OCI-LY7 (cell line): Measurements from ENCODE around the gene PPP2R5C. TPM values are rescaled to one million over a fixed set of nuclear protein-coding genes. Genes with fewer than 3 reads are reported as not detected.

Experiments
- BruUV-seq: library from RNA; stranded (reverse); fragments of 400-500 nt; replicated peaks from 2 replicates; lab custom pipeline; 2021; lab: Mats Ljungman, UMichigan
- CTCF ChIA-PET: fragments of 300-600 bp; sonication (Branson Sonifier 250); formaldehyde crosslinking; loops from one replicate; lab custom pipeline; 2022; ENCODE audit warnings: antibody characterized with exemption; ENCODE audit not compliant: unreplicated experiment; lab: Charles Lee
- POLR2A ChIA-PET: fragments of 300-600 bp; sonication (Branson Sonifier 250); formaldehyde crosslinking; loops from one replicate; lab custom pipeline; 2022; ENCODE audit warnings: antibody characterized with exemption; lab: Charles Lee
- DNase-seq: peaks from one replicate; pipeline ENCODE4 v3.0.0-alpha.2; 2015; ENCODE audit warnings: low spot score
- H2AFZ ChIP-seq: fragments of 200-600 bp; sonication (generic), shearing (Covaris generic); 2 replicates; pipeline ENCODE4 v1.6.1; 2014; ENCODE audit warnings: mild to moderate bottlenecking, antibody characterized with exemption, low read length, moderate library complexity
- H3K27ac ChIP-seq: fragments of 200-600 bp; sonication (generic); 2 replicates; pipeline ENCODE4 v1.5.1; 2014; ENCODE audit warnings: mixed run types, low read depth, mild to moderate bottlenecking, moderate library complexity, low read length, inconsistent platforms; ENCODE audit not compliant: poor library complexity, severe bottlenecking
- H3K36me3 ChIP-seq: fragments of 200-600 bp; sonication (generic); 2 replicates; pipeline ENCODE4 v1.6.1; 2014; ENCODE audit warnings: mild to moderate bottlenecking, antibody characterized with exemption, low read length, moderate library complexity, mixed read lengths; ENCODE audit not compliant: insufficient read depth
- H3K4me1 ChIP-seq: fragments of 200-600 bp; sonication (generic); 2 replicates; pipeline ENCODE4 v1.5.1; 2014; ENCODE audit warnings: mild to moderate bottlenecking, low read length; ENCODE audit not compliant: insufficient read depth, poor library complexity, severe bottlenecking
- H3K4me2 ChIP-seq: fragments of 200-600 bp; sonication (generic); 2 replicates; pipeline ENCODE4 v1.6.1; 2014; ENCODE audit warnings: mild to moderate bottlenecking, low read length
- H3K4me3 ChIP-seq: fragments of 200-600 bp; sonication (generic); 2 replicates; pipeline ENCODE4 v1.5.1; 2014; ENCODE audit warnings: mild to moderate bottlenecking, low read depth, low read length; ENCODE audit not compliant: poor library complexity, severe bottlenecking
- H3K79me2 ChIP-seq: fragments of 200-600 bp; sonication (generic); 2 replicates; pipeline ENCODE4 v1.6.1; 2016; ENCODE audit warnings: low read depth, mild to moderate bottlenecking, low read length, moderate library complexity, mixed read lengths; ENCODE audit not compliant: insufficient read depth
- H3K9me2 ChIP-seq: fragments of 200-600 bp; sonication (generic); 2 replicates; pipeline ENCODE4 v1.6.1; 2016; ENCODE audit warnings: mild to moderate bottlenecking, low read length, mixed read lengths; ENCODE audit not compliant: insufficient read depth
- H3K9me3 ChIP-seq: fragments of 200-600 bp; sonication (generic); 2 replicates; pipeline ENCODE4 v1.6.1; 2014; ENCODE audit warnings: mild to moderate bottlenecking, mixed run types, low read length, mixed read lengths
- H4K20me1 ChIP-seq: fragments of 200-600 bp; sonication (generic); 2 replicates; pipeline ENCODE4 v1.6.1; 2014; ENCODE audit warnings: mild to moderate bottlenecking, antibody characterized with exemption, low read length, moderate library complexity, mixed read lengths; ENCODE audit not compliant: insufficient read depth
- EZH2phosphoT487 ChIP-seq: fragments of 200-600 bp; sonication (generic); IDR thresholded peaks from 2 replicates; pipeline ENCODE4 v1.6.1; 2018; ENCODE audit warnings: low read depth, borderline replicate concordance, mild to moderate bottlenecking, mixed run types, antibody characterized with exemption, low read length, moderate library complexity, mixed read lengths
- intact Hi-C: fragments of 100-400 bp; cut with micrococcal nuclease; formaldehyde crosslinking; loops from one replicate; pipeline ENCODE4 v1.10.0; 2022; ENCODE audit not compliant: unreplicated experiment
- total RNA-seq, 2 experiments: library from RNA; depleted of rRNA in 1 of 2; stranded (reverse); fragments of >200 nt in 1 of 2; shearing (Covaris generic) in 1 of 2; gene quantifications; 2 replicates each; pipeline ENCODE4 v1.2.3, GENCODE V29; 2014 to 2022
- TF ChIP-seq, protein P1 (sequence below): fragments of 200-600 bp; sonication (generic); conservative IDR thresholded peaks from 2 replicates; pipeline ENCODE4 v1.5.1; 2014; ENCODE audit warnings: mild to moderate bottlenecking, antibody characterized with exemption, low read length, moderate library complexity, mixed read lengths

Gene PPP2R5C
- total RNA-seq, 2 experiments from 2014 or later = 161 to 236 TPM

DNA sequence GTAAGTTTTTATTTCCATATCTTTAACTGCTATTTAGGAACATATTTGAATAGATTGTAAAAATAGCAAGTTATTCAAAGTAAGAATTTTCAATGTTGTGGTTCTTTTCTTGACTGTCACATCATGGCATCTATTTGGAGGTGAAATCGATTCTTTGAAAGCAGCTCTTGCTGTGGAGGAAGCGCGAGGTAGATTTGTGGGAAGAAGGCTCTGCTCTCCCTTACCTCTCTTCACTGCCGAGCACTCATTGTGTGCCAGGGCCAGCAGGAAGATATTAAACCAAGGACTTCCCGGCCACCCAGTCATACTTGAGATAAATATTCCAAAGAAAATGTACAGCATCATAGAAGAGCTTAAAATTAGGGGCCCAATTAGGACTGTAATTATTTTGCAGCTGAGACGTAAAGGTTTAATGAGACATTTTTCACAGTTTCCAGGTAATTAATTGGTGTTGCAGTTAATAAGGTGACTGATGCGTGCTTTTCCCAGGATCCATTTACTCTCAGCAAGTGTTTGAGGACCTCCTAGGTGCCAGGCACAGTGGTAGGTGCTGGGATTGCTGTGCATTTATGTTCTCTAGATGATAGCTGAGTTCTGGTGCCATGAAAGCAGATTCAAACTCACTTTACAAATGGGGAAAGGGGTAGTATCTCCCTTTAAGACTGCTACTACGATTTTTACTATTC, 113.7 kb downstream of the PPP2R5C start:
- H3K79me2 ChIP-seq = peaks cover 89% of the 10 kb centered on the region
- peak overlapping the region; percentile 98 for H3K27ac ChIP-seq
- BruUV-seq = no TSS peak
- H3K4me3 ChIP-seq = peak overlapping the region; percentile 63
- ChIA-PET POLR2A (interaction anchor here (0.6 to 2.5 kb wide), 10 partner anchors 24 to 737 kb away, joined by 3 to 9 read pairs (median 4); no protein-coding TSS in a partner anchor), CTCF (interaction anchor here (1.1 kb wide), 1 partner anchor 31 kb away, joined by 6 read pairs; no protein-coding TSS in a partner anchor)
- TF ChIP-seq, protein P1, sequence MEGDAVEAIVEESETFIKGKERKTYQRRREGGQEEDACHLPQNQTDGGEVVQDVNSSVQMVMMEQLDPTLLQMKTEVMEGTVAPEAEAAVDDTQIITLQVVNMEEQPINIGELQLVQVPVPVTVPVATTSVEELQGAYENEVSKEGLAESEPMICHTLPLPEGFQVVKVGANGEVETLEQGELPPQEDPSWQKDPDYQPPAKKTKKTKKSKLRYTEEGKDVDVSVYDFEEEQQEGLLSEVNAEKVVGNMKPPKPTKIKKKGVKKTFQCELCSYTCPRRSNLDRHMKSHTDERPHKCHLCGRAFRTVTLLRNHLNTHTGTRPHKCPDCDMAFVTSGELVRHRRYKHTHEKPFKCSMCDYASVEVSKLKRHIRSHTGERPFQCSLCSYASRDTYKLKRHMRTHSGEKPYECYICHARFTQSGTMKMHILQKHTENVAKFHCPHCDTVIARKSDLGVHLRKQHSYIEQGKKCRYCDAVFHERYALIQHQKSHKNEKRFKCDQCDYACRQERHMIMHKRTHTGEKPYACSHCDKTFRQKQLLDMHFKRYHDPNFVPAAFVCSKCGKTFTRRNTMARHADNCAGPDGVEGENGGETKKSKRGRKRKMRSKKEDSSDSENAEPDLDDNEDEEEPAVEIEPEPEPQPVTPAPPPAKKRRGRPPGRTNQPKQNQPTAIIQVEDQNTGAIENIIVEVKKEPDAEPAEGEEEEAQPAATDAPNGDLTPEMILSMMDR = no peak
- TF ChIP-seq EZH2phosphoT487 = no peak
- no peaks in the 10 kb centered on the region; the same call in 1 of the 2 replicates for H3K9me3 ChIP-seq
- intact Hi-C loops = loop anchor here (5.0 kb wide), 2 partner anchors 63 to 513 kb away; no protein-coding TSS in a partner anchor
- peak overlapping the region; percentile 96 for H3K4me2 ChIP-seq
- H2AFZ ChIP-seq = no peak overlapping the region
- peaks cover 25% of the 10 kb centered on the region for H3K36me3 ChIP-seq
- H3K9me2 ChIP-seq = no peaks in the 10 kb centered on the region
- DNase-seq = no peak
- H3K4me1 ChIP-seq = peaks cover 74% of the 10 kb centered on the region
- 0 out of 2 replicates have a peak, but pooled peaks cover 2% of the 10 kb centered on the region for H4K20me1 ChIP-seq

DNA sequence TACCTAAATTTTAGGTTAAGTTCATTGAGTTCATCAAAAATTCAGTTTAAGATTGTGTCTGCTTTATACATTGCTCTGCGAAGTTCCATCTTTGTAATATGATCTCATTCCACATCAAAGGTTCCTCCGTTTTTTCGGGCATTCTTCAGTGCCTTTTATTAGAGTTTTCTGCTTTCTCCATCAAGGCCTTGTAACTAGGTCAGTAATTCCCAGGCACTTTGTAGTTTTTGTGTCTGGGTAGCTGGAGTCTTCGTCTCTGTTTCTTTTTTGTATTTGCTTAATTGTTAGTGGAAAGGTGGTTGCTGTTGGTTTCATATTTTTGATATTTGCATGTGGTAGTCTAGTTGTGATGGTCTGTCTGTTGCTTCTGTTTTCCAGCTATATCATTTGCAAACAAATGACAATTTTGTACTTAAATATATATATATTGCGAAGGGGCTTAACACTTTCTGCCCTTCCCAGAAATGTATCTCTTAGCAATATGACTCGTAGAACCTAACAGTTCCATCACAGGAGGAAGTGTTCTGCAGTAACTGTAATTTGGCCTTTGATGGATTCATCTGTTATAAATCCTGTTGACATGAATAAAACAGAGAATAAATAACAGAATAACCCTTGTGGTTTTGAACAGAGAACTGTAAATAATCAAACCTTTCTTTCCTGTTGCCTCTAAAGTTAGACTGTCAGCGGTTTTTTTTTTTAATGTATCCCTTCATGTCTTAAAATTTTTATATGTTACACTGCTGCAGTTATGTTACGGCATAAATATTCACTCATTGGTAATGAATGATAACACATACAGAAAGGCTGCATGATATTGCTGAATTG, 114.4 kb downstream of the PPP2R5C start:
- TF ChIP-seq, protein P1 = 0 out of 2 replicates have a peak, but pooled peaks have one; percentile 8
- TF ChIP-seq EZH2phosphoT487 = no peak
- ChIA-PET CTCF (interaction anchor here (1.1 kb wide), 1 partner anchor 32 kb away, joined by 6 read pairs; no protein-coding TSS in a partner anchor), POLR2A (interaction anchor here (0.6 to 2.5 kb wide), 8 partner anchors 25 to 736 kb away, joined by 3 to 9 read pairs (median 5); no protein-coding TSS in a partner anchor)
- H3K4me1 ChIP-seq = peaks cover 74% of the 10 kb centered on the region
- TSS peak; percentile 98 for BruUV-seq
- H3K4me2 ChIP-seq = peak overlapping the region; percentile 96
- H3K9me2 ChIP-seq = no peaks in the 10 kb centered on the region
- peak overlapping the region; percentile 63 for H3K4me3 ChIP-seq
- H3K9me3 ChIP-seq = no peaks in the 10 kb centered on the region; the same call in 1 of the 2 replicates
- peaks cover 84% of the 10 kb centered on the region for H3K79me2 ChIP-seq
- H3K36me3 ChIP-seq = peaks cover 25% of the 10 kb centered on the region
- H4K20me1 ChIP-seq = 0 out of 2 replicates have a peak, but pooled peaks cover 2% of the 10 kb centered on the region
- no peak overlapping the region for H2AFZ ChIP-seq
- intact Hi-C loops = loop anchor here (1.0 to 5.0 kb wide), 5 partner anchors 33 to 514 kb away; no protein-coding TSS in a partner anchor
- H3K27ac ChIP-seq = peak overlapping the region; percentile 98
- DNase-seq = peak; percentile 44
